Activated naive CD4-positive, alpha-beta T cell treated with anti-CD3 and anti-CD28 coated beads, Interleukin-2, amount 50 U/mL, for 72 hours (primary cell): Measurements from ENCODE around the gene NPY5R. TPM values are rescaled to one million over a fixed set of nuclear protein-coding genes. Genes with fewer than 3 reads are reported as not detected.

Source experiments
- ATAC-seq, 2 donors: fragments of 150-1000 bp; cut with Tn5 transposase; 2 replicates each; pipeline ENCODE4 v1.10.0; 2021; ENCODE audit warnings: mild to moderate bottlenecking in 2 of 2, moderate library complexity in 2 of 2
- DNase-seq, 2 donors: peaks; one replicate each; pipeline ENCODE4 v3.0.0; 2021 to 2022; ENCODE audit warnings: low spot score in 2 of 2
- H3K27ac Mint-ChIP-seq, 2 donors: one replicate each; pipeline ENCODE4 v1.8.0; 2022; ENCODE audit warnings: mild to moderate bottlenecking in 2 of 2, mixed read lengths in 2 of 2
- H3K36me3 Mint-ChIP-seq, 2 donors: one replicate each; pipeline ENCODE4 v1.8.0; 2022; ENCODE audit warnings: mixed read lengths in 2 of 2
- H3K9me3 Mint-ChIP-seq, 2 donors: one replicate each; pipeline ENCODE4 v1.8.0; 2022; ENCODE audit warnings: mixed read lengths in 2 of 2
- total RNA-seq, 2 donors: library from RNA; stranded (reverse); gene quantifications; one replicate each; pipeline ENCODE4 v1.2.3, GENCODE V29; 2022

Gene NPY5R
- total RNA-seq, 2 donors from 2014 or later, result not detected

GRCh38 chr4:163378661-163379060, 35.0 kb downstream of the NPY5R start:
- Mint-ChIP-seq H3K9me3 (no peaks in the 10 kb centered on the region), H3K36me3 (no peaks in the 10 kb centered on the region), H3K27ac (no peak overlapping the region)
- no peak for ATAC-seq
- DNase-seq, result no peak

- no peaks in the 10 kb centered on the region for H3K9me3 Mint-ChIP-seq
- H3K36me3 Mint-ChIP-seq, result no peaks in the 10 kb centered on the region
- DNase-seq, result no peak
- H3K27ac Mint-ChIP-seq, result no peak overlapping the region
- ATAC-seq, result no peak
Observed at GRCh38 chr4:163380703-163381102, 37.0 kb downstream of the NPY5R start.

- no peaks in the 10 kb centered on the region for H3K9me3 Mint-ChIP-seq
- no peak overlapping the region for H3K27ac Mint-ChIP-seq
- DNase-seq (no peak), ATAC-seq (no peak)
- H3K36me3 Mint-ChIP-seq, result no peaks in the 10 kb centered on the region
Observed at GRCh38 chr4:163382178-163382869, 38.6 kb downstream of the NPY5R start.

- Mint-ChIP-seq H3K27ac (no peak overlapping the region), H3K36me3 (no peaks in the 10 kb centered on the region), H3K9me3 (no peaks in the 10 kb centered on the region)
- DNase-seq, result no peak
- ATAC-seq, result no peak
Observed at GRCh38 chr4:163384434-163384833, 40.7 kb downstream of the NPY5R start.

- H3K27ac Mint-ChIP-seq, result no peak overlapping the region
- no peaks in the 10 kb centered on the region for H3K9me3 Mint-ChIP-seq
- ATAC-seq (no peak), DNase-seq (no peak)
- no peaks in the 10 kb centered on the region for H3K36me3 Mint-ChIP-seq
Observed at GRCh38 chr4:163384926-163385325, 41.2 kb downstream of the NPY5R start.

GRCh38 chr4:163385466-163385865, 41.8 kb downstream of the NPY5R start:
- no peaks in the 10 kb centered on the region for H3K9me3 Mint-ChIP-seq
- no peak for DNase-seq
- H3K36me3 Mint-ChIP-seq, result no peaks in the 10 kb centered on the region
- ATAC-seq, result no peak
- H3K27ac Mint-ChIP-seq, result no peak overlapping the region

- Mint-ChIP-seq H3K9me3 (no peaks in the 10 kb centered on the region), H3K36me3 (no peaks in the 10 kb centered on the region), H3K27ac (no peak overlapping the region)
- ATAC-seq (no peak), DNase-seq (no peak)
Observed at GRCh38 chr4:163391756-163392155, 48.1 kb downstream of the NPY5R start.

GRCh38 chr4:163392328-163392727, 48.6 kb downstream of the NPY5R start:
- Mint-ChIP-seq H3K27ac (no peak overlapping the region), H3K9me3 (no peaks in the 10 kb centered on the region), H3K36me3 (no peaks in the 10 kb centered on the region)
- DNase-seq, result no peak
- no peak for ATAC-seq

GRCh38 chr4:163393471-163393870, 49.8 kb downstream of the NPY5R start:
- no peak for DNase-seq
- H3K36me3 Mint-ChIP-seq, result no peaks in the 10 kb centered on the region
- no peak for ATAC-seq
- H3K27ac Mint-ChIP-seq, result no peak overlapping the region
- no peaks in the 10 kb centered on the region for H3K9me3 Mint-ChIP-seq

GRCh38 chr4:163395055-163395454, 51.4 kb downstream of the NPY5R start:
- H3K9me3 Mint-ChIP-seq, result no peaks in the 10 kb centered on the region
- no peaks in the 10 kb centered on the region for H3K36me3 Mint-ChIP-seq
- no peak overlapping the region for H3K27ac Mint-ChIP-seq

GRCh38 chr4:163395758-163396157, 52.1 kb downstream of the NPY5R start:
- no peak for ATAC-seq
- DNase-seq, result no peak
- H3K9me3 Mint-ChIP-seq, result no peaks in the 10 kb centered on the region
- H3K36me3 Mint-ChIP-seq, result no peaks in the 10 kb centered on the region
- no peak overlapping the region for H3K27ac Mint-ChIP-seq

More at GRCh38 chr4:163395055-163395454, 51.4 kb downstream of the NPY5R start:
- ATAC-seq, result no peak
- no peak for DNase-seq

GRCh38 chr4:163398238-163398637, 54.5 kb downstream of the NPY5R start:
- ATAC-seq (no peak), DNase-seq (no peak)
- Mint-ChIP-seq H3K27ac (no peak overlapping the region), H3K9me3 (no peaks in the 10 kb centered on the region), H3K36me3 (no peaks in the 10 kb centered on the region)

- DNase-seq (no peak), ATAC-seq (no peak)
- no peaks in the 10 kb centered on the region for H3K36me3 Mint-ChIP-seq
- no peaks in the 10 kb centered on the region for H3K9me3 Mint-ChIP-seq
- no peak overlapping the region for H3K27ac Mint-ChIP-seq
Observed at GRCh38 chr4:163400911-163401310, 57.2 kb downstream of the NPY5R start.

Other genes starting within 250 kb of the NPY5R start
- 10 to 100 TPM; 16.1 to 21.8 TPM for gene NAF1, start 177.0 kb upstream of the NPY5R start, total RNA-seq
- gene NPY1R, start 11.3 kb upstream of the NPY5R start, total RNA-seq, result not detected
- gene TKTL2, start 129.9 kb downstream of the NPY5R start, total RNA-seq, result not detected
- gene TMA16, start 150.8 kb downstream of the NPY5R start, total RNA-seq, result 10 to 100 TPM; 20.2 to 45.4 TPM